Measurements from ENCODE around the gene SERTAD1. TPM values are rescaled to one million over a fixed set of nuclear protein-coding genes. Genes with fewer than 3 reads are reported as not detected.

Gene SERTAD1
- total and polyA plus RNA-seq, 2 of the 8 experiments (the other 6 are each of a cell fraction or from before 2014, with no cell fraction given), result 5.4 to 6.6 TPM

- Histone ChIP-seq H3K79me2 (ENCODE audit: control insufficient read depth in 1 of 2, insufficient read depth in 2 of 2, low read length in 2 of 2) (no peaks in the 10 kb centered on the region), H3K79me1 (ENCODE audit: low read depth, low read length) (no peaks in the 10 kb centered on the region), H3K18ac (ENCODE audit: extremely low read depth, low read length) (no peak overlapping the region), H3K23ac (ENCODE audit: insufficient read length) (no peak overlapping the region), H3K27ac (ENCODE audit: low read depth, low read length) (no peak overlapping the region), H2AK5ac (ENCODE audit: low read depth, low read length) (no peak overlapping the region), H3K4me3 (ENCODE audit: extremely low read depth in 1 of 4, insufficient read depth in 2 of 4, low read depth in 3 of 4, low read length in 4 of 4) (no peak overlapping the region), H3K14ac (ENCODE audit: insufficient read length) (no peak overlapping the region), H3K27me3 (replicated peaks in 1 of 4; ENCODE audit: control insufficient read depth in 3 of 4, extremely low read depth in 1 of 4, insufficient read depth in 3 of 4, low read length in 3 of 4) (no peaks in the 10 kb centered on the region), H3K4me2 (ENCODE audit: insufficient read depth in 1 of 2, low read depth in 2 of 2, low read length in 2 of 2) (no peak overlapping the region), H3K36me3 (ENCODE audit: control insufficient read depth in 2 of 4, insufficient read depth in 4 of 4, low read length in 3 of 4) (peaks cover 10 to 55% (median 21%) of the 10 kb centered on the region in 4 experiments; a peak in 7 of 8 replicates), H2BK120ac (replicated peaks; ENCODE audit: low read depth, low read length) (no peak overlapping the region), H4K91ac (replicated peaks; ENCODE audit: insufficient read length, low read length) (no peak overlapping the region), H2BK20ac (ENCODE audit: low read length) (no peak overlapping the region), H3K4ac (replicated peaks; ENCODE audit: insufficient read length, low read depth, low read length) (no peak overlapping the region), H3K4me1 (replicated peaks in 1 of 4; ENCODE audit: control insufficient read depth in 3 of 4, insufficient read depth in 4 of 4, low read length in 3 of 4) (peaks cover 0 to 7% (median 4%) of the 10 kb centered on the region in 4 experiments; a peak in 5 of 7 replicates), H3K9ac (replicated peaks in 1 of 4; ENCODE audit: extremely low read depth in 1 of 4, low read depth in 3 of 4, low read length in 3 of 4) (no peak overlapping the region; a peak in 1 of 7 replicates), H2AFZ (ENCODE audit: low read length) (no peak overlapping the region), H3K9me3 (ENCODE audit: insufficient read depth in 2 of 2, low read depth in 1 of 2, low read length in 1 of 2) (no peaks in the 10 kb centered on the region), H3K23me2 (ENCODE audit: low read depth, low read length) (no peaks in the 10 kb centered on the region; the same call in 1 of the 2 replicates), H4K5ac (ENCODE audit: insufficient read length, low read depth, low read length) (no peak overlapping the region), H2BK15ac (ENCODE audit: low read length) (no peak overlapping the region), H2BK5ac (ENCODE audit: low read depth, low read length) (no peak overlapping the region), H4K20me1 (replicated peaks in 1 of 2; ENCODE audit: control insufficient read depth in 1 of 2, insufficient read depth in 2 of 2, low read length in 2 of 2) (peaks cover 0 to 6% of the 10 kb centered on the region in 2 experiments), H2BK12ac (ENCODE audit: low read depth, low read length) (no peak overlapping the region), H3K56ac (replicated peaks; ENCODE audit: insufficient read length, low read depth, low read length) (no peak overlapping the region), H4K8ac (ENCODE audit: extremely low read depth, insufficient read depth, low read length) (no peak overlapping the region)
- no peak for FAIRE-seq
- CTCF ChIA-PET (ENCODE audit: partially characterized antibody), result interaction anchor here (0.5 to 3.0 kb wide), 6 partner anchors 9 to 324 kb away, joined by 3 to 16 read pairs (median 3); no protein-coding TSS in a partner anchor
- TF ChIP-seq SP4 (IDR thresholded peaks at IDR 0.05; ENCODE audit: low read length) (no peak), CTBP2 (IDR thresholded peaks at IDR 0.05; ENCODE audit: borderline replicate concordance, insufficient read depth, insufficient read length, low read length) (no peak), RNF2 (IDR thresholded peaks at IDR 0.05; ENCODE audit: borderline replicate concordance, low read depth, low read length, missing control alignments, poor library complexity, severe bottlenecking) (no peak), KDM5A (IDR thresholded peaks at IDR 0.05; ENCODE audit: low read length) (no peak), SP1 (IDR thresholded peaks at IDR 0.05; ENCODE audit: low read depth, low read length) (no peak), BACH1 (IDR thresholded peaks at IDR 0.05; ENCODE audit: low read length) (no peak), SIX5 (IDR thresholded peaks at IDR 0.05; ENCODE audit: low read depth, low read length) (no peak), HDAC2 (IDR thresholded peaks at IDR 0.05; ENCODE audit: borderline replicate concordance in 1 of 2, low read depth in 2 of 2, low read length in 2 of 2) (no peak)
- TF ChIP-seq, protein P1, sequence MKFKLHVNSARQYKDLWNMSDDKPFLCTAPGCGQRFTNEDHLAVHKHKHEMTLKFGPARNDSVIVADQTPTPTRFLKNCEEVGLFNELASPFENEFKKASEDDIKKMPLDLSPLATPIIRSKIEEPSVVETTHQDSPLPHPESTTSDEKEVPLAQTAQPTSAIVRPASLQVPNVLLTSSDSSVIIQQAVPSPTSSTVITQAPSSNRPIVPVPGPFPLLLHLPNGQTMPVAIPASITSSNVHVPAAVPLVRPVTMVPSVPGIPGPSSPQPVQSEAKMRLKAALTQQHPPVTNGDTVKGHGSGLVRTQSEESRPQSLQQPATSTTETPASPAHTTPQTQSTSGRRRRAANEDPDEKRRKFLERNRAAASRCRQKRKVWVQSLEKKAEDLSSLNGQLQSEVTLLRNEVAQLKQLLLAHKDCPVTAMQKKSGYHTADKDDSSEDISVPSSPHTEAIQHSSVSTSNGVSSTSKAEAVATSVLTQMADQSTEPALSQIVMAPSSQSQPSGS (IDR thresholded peaks at IDR 0.05; ENCODE audit: low read length), result no peak
- TF ChIP-seq, protein P2, sequence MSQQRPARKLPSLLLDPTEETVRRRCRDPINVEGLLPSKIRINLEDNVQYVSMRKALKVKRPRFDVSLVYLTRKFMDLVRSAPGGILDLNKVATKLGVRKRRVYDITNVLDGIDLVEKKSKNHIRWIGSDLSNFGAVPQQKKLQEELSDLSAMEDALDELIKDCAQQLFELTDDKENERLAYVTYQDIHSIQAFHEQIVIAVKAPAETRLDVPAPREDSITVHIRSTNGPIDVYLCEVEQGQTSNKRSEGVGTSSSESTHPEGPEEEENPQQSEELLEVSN (IDR thresholded peaks at IDR 0.05), result no peak
- WGBS, 2 experiments (ENCODE audit: extremely low coverage in 1 of 2, insufficient coverage in 1 of 2, insufficient read length in 1 of 2, insufficient replicate concordance in 2 of 2, low coverage in 1 of 2, low lambda C conversion rate in 2 of 2, missing lambda C conversion rate in 1 of 2), result 89% methylated on average over 5 of the region's 5 CpGs; no CpG with 5 or more reads in 1 of the 2 experiments
- POLR2A ChIA-PET (ENCODE audit: partially characterized antibody), result interaction anchor here (0.7 to 3.2 kb wide), 5 partner anchors 9 to 54 kb away, joined by 3 to 25 read pairs (median 4); partner anchors contain the start of gene SERTAD1
- no peak for DNase-seq (ENCODE audit: low read depth in 1 of 2, low spot score in 2 of 2)
These were observed 54.0 kb downstream of the SERTAD1 start for GRCh38 chr19:40371802-40372122.
